Ovary (tissue), 9 donors: Measurements from ENCODE around the gene CACNA2D3. TPM values are rescaled to one million over a fixed set of nuclear protein-coding genes. Genes with fewer than 3 reads are reported as not detected.
A peak's percentile ranks its signal among the peaks of the same experiment; 100 is the strongest.
"Not testable (repeated sequence)": the region's sequence is repeated elsewhere in the genome, so short reads cannot be mapped to it uniquely, and the experiment has no call there.

Experiments used
- DNase-seq, 5 donors: peaks; one replicate each; pipeline ENCODE4 v3.0.0-alpha.2; 2019 to 2020
- H3K27ac ChIP-seq, 2 donors: fragments of 200-600 bp; one replicate each; pipeline versions ENCODE4 v1.5.1 to v1.8.0; 2019 to 2022
- H3K27me3 ChIP-seq: fragments of 200-600 bp; one replicate; pipeline ENCODE4 v1.8.0; 2022
- H3K36me3 ChIP-seq: fragments of 200-600 bp; sonication (generic); one replicate; pipeline ENCODE4 v1.5.1; 2019
- H3K4me1 ChIP-seq: one replicate; pipeline ENCODE4 v1.8.1; 2013; ENCODE audit warnings: mild to moderate bottlenecking, moderate library complexity; ENCODE audit not compliant: insufficient read depth
- H3K4me3 ChIP-seq: fragments of 200-600 bp; sonication (generic); one replicate; pipeline ENCODE4 v1.5.1; 2017
- H3K9me3 ChIP-seq, 2 donors: fragments of 200-600 bp in 1 of 2; sonication (generic) in 1 of 2; one replicate each; pipeline versions ENCODE4 v1.5.1 to v1.8.1; 2013 to 2019; ENCODE audit warnings: mild to moderate bottlenecking in 1 of 2, moderate library complexity in 1 of 2
- EP300 ChIP-seq: sonication (generic); formaldehyde crosslinking; IDR thresholded peaks from one replicate; pipeline ENCODE4 v1.6.1; 2017; ENCODE audit warnings: antibody characterized with exemption
- POLR2A ChIP-seq: fragments of 450-650 bp; IDR thresholded peaks from one replicate; pipeline ENCODE4 v1.6.1; 2017; ENCODE audit warnings: antibody characterized with exemption, mild to moderate bottlenecking, moderate library complexity
- WGBS, 3 donors: extraction: QIAGEN DNeasy Blood & Tissue Kit in 1 of 3; methylation state at CpG; one replicate each; pipeline versions ENCODE4 v1.1.5 to v1.1.7; 2013 to 2017; 5-methylcytosine and 5-hydroxymethylcytosine counted together
- intact Hi-C, 4 donors: fragments of 100-400 bp; cut with DNase I; formaldehyde crosslinking; loops; one replicate each; pipeline versions ENCODE4 v1.11.0 to v1.15.1; 2022 to 2023
- polyA plus RNA-seq, 2 donors: library from polyadenylated mRNA; stranded (reverse); fragments of 200-250 nt in 1 of 2; fragments of 350-450 nt in 1 of 2; fragmentation: Illumina TruSeq in 1 of 2; extraction: RNeasy Lipid Tissue Mini Kit (QIAGEN cat#74804) in 1 of 2; gene quantifications; one replicate each; pipeline ENCODE4 v1.2.3, GENCODE V29; 2013 to 2014
- total RNA-seq, 7 donors: library from RNA; depleted of rRNA in 2 of 7; stranded (reverse); fragments of >200 nt in 2 of 7; fragmentation: NEBNext Ultra II Directional in 3 of 7; extraction: Animal tissue kit (Norgen Biotek cat#: 25700) in 3 of 7; gene quantifications; one replicate each; pipeline versions ENCODE4 v1.1.0 to v1.2.4, GENCODE V29; 2016 to 2023
- TF ChIP-seq, protein P1 (sequence below), 3 donors: fragments of 450-650 bp in 2 of 3; fragments of 200-600 bp in 1 of 3; IDR thresholded peaks; one replicate each; pipeline versions ENCODE4 v1.5.1 to v1.8.0; 2016 to 2022; ENCODE audit warnings: antibody characterized with exemption in 3 of 3, mild to moderate bottlenecking in 1 of 3
- donor health status: DM: no; HTN: no; CAD: no; lungs with moderate emphysema.
- donor health status: DM: no; HTN: no; CAD: no.
- donor health status: Bipolar disorder and iron deficiency.
- donor health status: DM: yes; HTN: yes; CAD: no.
- donor health status: DM: no; HTN: no; CAD: no.
- donor health status: DM: yes; HTN: yes; CAD: no.

The CACNA2D3 gene
- total and polyA plus RNA-seq, 9 donors, result 2.0 to 10.1 (median 4.7) TPM

DNA sequence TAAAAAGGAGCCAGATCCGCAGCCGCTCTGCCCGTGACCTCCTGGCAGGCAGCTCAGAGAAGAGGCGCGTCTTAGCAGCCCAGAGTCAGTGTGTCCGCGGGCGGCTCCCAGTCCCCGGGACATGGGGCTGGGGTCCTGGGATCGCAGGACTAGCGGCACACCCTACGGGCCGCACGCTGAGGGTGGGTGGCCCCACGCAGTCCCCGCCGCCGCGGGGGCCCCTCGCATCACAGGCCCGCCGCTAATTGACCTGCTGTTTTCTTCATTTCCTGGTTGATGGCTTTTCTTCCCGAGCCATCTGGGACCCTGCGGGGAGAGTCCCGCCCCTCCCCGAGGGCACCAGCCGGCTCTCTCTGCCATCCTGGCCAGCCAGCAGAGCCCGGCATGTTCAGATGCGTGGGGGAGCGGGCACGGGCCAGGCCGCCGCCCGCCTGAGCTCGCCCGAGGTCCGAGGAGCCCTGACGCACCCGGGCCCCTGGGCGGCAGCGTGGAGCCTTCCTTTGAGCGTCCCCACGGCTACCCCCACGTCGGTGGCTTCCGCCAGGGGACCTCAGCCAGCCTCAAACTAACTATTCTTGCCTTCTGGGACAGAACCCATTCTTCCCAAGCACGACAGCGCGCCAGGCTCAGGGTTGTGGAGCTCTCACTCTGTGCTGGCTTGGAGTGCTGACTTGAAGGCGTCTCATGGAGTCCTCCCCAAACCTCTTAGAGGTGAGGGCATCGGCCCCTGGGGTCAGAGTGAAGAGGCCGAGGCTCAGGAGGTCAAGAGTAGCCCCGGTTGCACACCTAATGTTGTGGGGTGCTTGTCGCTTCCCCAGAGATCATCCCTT, 34.6 kb upstream of the CACNA2D3 start:
- Histone ChIP-seq H3K27me3 (no peaks in the 10 kb centered on the region), H3K9me3 (no peaks in the 10 kb centered on the region), H3K4me3 (no peak overlapping the region), H3K4me1 (no peaks in the 10 kb centered on the region), H3K36me3 (no peaks in the 10 kb centered on the region), H3K27ac (no peak overlapping the region)
- peak in 2 of 5 donors; percentile 39 to 47 for DNase-seq
- TF ChIP-seq, protein P1, sequence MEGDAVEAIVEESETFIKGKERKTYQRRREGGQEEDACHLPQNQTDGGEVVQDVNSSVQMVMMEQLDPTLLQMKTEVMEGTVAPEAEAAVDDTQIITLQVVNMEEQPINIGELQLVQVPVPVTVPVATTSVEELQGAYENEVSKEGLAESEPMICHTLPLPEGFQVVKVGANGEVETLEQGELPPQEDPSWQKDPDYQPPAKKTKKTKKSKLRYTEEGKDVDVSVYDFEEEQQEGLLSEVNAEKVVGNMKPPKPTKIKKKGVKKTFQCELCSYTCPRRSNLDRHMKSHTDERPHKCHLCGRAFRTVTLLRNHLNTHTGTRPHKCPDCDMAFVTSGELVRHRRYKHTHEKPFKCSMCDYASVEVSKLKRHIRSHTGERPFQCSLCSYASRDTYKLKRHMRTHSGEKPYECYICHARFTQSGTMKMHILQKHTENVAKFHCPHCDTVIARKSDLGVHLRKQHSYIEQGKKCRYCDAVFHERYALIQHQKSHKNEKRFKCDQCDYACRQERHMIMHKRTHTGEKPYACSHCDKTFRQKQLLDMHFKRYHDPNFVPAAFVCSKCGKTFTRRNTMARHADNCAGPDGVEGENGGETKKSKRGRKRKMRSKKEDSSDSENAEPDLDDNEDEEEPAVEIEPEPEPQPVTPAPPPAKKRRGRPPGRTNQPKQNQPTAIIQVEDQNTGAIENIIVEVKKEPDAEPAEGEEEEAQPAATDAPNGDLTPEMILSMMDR (IDR thresholded peaks at IDR 0.05), result no peak
- TF ChIP-seq POLR2A (no peak), EP300 (no peak)
- 27 to 31% (median 28%) methylated on average over 44 to 54 of the region's 54 CpGs for WGBS, 3 donors
- intact Hi-C loops, result no loop called here

DNA sequence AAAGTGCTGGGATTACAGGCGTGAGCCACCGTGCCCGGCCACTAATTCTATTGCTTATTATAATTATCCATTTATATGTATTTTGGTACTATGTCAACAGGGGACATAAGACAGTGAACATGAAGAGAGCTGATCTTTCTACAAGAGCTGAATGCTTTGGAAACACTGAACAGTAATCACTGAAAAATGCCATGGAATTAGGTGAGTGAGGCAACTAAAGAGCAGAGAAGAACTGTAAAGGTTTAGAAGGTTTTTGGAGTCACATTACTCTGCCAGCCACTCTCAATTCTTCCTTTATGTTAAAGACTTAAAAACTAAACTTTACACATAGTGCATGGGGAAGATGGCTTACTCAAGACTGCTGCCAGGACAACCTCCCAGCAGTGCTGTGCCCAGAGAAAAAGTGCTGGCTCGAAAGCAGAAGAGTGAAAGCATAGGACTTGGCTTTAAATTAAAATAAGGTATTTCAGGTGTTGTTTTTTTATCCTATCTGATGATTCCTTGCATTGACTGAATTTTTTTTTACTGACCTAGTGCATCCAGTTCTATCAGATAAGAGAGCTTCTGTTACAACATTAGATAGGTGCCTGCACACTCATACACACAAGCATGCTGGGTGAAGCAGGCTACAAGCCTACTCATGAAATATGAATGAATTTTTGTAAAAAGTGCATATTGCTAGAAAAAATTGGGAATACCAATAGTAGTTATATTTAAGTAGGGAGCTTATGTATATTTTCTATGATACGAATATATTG, 28.7 kb upstream of the CACNA2D3 start:
- WGBS, 3 donors, result 92 to 93% (median 93%) methylated on average over 4 to 5 of the region's 5 CpGs
- Histone ChIP-seq H3K27me3 (no peaks in the 10 kb centered on the region), H3K36me3 (no peaks in the 10 kb centered on the region), H3K4me3 (no peak overlapping the region), H3K27ac (no peak overlapping the region), H3K9me3 (no peaks in the 10 kb centered on the region), H3K4me1 (no peaks in the 10 kb centered on the region)
- TF ChIP-seq EP300, result no peak
- intact Hi-C loops, result no loop called here
- DNase-seq, result no peak

DNA sequence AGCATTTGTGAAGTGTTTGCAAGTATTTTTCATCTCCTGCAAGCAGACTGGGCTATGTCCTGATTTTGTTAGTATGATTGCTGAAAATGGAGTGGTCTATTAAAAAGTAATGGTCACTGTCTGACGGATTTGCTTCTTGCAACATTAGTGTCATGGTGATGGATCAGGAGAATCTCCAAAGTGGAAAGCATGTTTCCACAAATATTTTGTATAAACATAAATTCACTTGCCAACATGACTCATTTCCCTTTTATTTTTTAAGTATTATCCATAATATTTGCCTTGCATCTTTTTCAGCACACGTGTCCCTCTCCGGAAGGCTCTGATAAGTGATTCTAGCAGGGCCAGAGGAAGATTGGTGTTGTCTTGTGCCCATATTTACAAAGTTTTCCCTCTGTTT, 27.4 kb upstream of the CACNA2D3 start:
- TF ChIP-seq, protein P1 (IDR thresholded peaks at IDR 0.05), result no peak
- no peak for TF ChIP-seq EP300
- no peak for TF ChIP-seq POLR2A
- no peak for DNase-seq
- H3K27me3 ChIP-seq, result no peaks in the 10 kb centered on the region
- H3K9me3 ChIP-seq, result no peaks in the 10 kb centered on the region
- H3K27ac ChIP-seq, result no peak overlapping the region
- no peak overlapping the region for H3K4me3 ChIP-seq
- no peaks in the 10 kb centered on the region for H3K4me1 ChIP-seq
- no peaks in the 10 kb centered on the region for H3K36me3 ChIP-seq
- intact Hi-C loops, result no loop called here
- WGBS, 3 donors, result 12 to 31% (median 22%) methylated on average over 3 of the region's 3 CpGs

DNA sequence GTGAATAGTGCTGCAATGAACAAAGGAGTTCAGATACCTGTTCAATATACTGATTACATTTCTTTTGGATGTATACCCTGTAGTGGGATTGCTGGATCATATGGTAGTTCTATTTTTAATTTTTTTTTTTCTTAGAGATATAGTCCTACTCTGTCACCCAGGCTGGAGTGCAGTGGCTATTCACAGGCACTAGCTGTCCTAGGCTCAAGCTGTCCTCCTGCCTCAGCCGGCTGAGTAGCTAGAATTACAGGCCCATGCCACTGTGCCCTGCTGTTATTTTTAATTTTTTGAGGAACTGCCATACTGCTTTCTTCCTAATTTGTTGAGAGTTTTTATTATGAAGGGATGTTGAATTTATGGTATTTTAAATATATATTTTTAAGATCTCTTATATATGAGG, 23.0 kb upstream of the CACNA2D3 start:
- H3K27me3 ChIP-seq, result no peaks in the 10 kb centered on the region
- intact Hi-C loops, result no loop called here
- 94 to 95% (median 95%) methylated on average over 1 of the region's 1 CpG for WGBS, 3 donors
- no peaks in the 10 kb centered on the region for H3K9me3 ChIP-seq
- H3K27ac ChIP-seq, result no peak overlapping the region
- H3K36me3 ChIP-seq, result no peaks in the 10 kb centered on the region
- no peaks in the 10 kb centered on the region for H3K4me1 ChIP-seq
- TF ChIP-seq, protein P1 (IDR thresholded peaks at IDR 0.05), result no peak
- TF ChIP-seq EP300 (no peak), POLR2A (no peak)
- DNase-seq, result no peak
- no peak overlapping the region for H3K4me3 ChIP-seq

DNA sequence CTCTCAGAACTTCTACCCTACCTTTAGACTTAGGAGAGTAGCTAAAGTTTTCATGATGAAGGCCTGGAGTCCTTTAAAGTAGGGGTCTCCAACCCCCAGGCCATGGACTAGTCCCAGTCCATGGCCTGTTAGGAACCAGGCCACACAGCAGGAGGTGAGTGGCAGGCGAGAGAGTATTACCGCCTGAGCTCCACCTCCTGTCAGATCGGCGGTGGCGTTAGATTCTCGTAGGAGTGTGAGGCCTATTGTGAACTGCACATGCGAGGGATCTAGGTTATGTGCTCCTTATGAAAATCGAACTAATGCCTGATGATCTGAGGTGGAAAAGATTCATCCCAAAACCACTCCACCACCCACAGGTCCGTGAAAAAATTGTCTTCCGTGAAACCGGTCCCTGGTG, 18.3 kb upstream of the CACNA2D3 start:
- Histone ChIP-seq H3K4me1 (no peaks in the 10 kb centered on the region), H3K4me3 (no peak overlapping the region), H3K36me3 (no peaks in the 10 kb centered on the region), H3K27ac (no peak overlapping the region), H3K27me3 (no peaks in the 10 kb centered on the region), H3K9me3 (no peaks in the 10 kb centered on the region)
- intact Hi-C loops, result no loop called here
- TF ChIP-seq, protein P1 (IDR thresholded peaks at IDR 0.05), result no peak
- TF ChIP-seq POLR2A, result no peak
- no peak for TF ChIP-seq EP300
- no peak for DNase-seq
- WGBS, 3 donors, result 83 to 86% (median 86%) methylated on average over 11 of the region's 11 CpGs

DNA sequence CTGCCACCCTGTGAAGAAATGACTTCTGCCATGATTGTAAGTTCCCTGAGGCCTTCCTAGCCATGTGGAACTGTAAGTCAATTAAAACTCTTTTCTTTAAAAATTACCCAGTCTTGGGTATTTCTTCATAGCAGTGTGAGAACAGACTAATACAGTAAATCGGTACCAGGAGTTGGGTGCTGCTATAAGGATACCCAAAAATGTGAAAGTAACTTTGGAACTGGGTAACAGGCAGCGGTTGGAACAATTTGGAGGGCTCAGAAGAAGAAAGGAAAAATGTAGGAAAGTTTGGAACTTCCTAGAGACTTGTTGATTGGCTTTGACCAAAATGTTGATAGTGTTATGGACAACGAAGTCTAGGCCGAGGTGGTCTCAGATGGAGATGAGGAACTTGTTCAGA, 6.2 kb upstream of the CACNA2D3 start:
- intact Hi-C loops, H3K27me3 ChIP-seq: not testable (repeated sequence)

More for the DNA sequence above, 6.2 kb upstream of the CACNA2D3 start:
- H3K9me3 ChIP-seq, H3K27ac ChIP-seq, H3K36me3 ChIP-seq, H3K4me1 ChIP-seq, DNase-seq, H3K4me3 ChIP-seq: not testable (repeated sequence)
- WGBS, 3 donors, result 92 to 96% (median 96%) methylated on average over 4 of the region's 4 CpGs
